Hematopoietic multipotent progenitor cell treated with erythropoietin and hydrocortisone succinate and interleukin-3 and kit ligand, for 15 days (in vitro differentiated cells): Measurements from ENCODE around the gene RUVBL1.

Experiments
- DNase-seq: peaks from one replicate; pipeline ENCODE4 v3.0.0-alpha.2; 2015; ENCODE audit warnings: low spot score

RUVBL1 gene

DNA sequence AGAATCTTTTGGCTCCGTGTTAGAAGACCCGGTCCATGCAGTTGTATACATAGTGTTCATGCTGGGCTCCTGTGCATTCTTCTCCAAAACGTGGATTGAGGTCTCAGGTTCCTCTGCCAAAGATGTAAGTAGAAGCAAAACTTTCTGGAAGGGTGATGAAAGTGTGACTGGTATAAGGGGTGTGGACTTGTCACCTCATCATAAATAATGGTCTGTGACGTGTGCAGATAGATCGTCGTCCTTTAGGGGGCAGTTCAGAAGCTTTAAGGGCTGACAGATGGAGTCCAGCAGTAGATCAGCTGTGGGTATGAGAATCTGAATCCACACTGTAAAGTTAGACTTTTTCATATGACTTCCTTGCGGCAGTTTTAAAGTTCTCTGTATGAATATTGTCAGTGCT lies 56.1 kb downstream of the RUVBL1 start:
- no peak for DNase-seq

DNA sequence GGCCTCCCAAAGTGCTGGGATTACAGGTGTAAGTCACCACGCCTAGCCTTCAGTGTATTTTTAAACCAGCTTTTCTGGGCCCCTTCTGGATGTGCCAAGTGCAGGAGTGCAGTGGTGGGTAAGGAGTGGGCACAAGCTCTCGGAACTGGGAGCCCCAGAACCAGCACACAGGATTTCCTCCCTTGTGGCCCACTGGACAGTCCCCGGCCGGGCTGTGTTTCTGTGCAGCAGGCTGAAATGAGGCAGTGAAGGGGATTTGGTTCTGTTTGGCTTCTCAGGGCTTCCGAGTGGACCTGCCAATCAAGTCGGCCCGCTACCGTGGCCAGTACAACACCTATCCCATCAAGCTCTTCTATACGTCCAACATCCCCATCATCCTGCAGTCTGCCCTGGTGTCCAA lies 56.9 kb downstream of the RUVBL1 start:
- no peak for DNase-seq

DNA sequence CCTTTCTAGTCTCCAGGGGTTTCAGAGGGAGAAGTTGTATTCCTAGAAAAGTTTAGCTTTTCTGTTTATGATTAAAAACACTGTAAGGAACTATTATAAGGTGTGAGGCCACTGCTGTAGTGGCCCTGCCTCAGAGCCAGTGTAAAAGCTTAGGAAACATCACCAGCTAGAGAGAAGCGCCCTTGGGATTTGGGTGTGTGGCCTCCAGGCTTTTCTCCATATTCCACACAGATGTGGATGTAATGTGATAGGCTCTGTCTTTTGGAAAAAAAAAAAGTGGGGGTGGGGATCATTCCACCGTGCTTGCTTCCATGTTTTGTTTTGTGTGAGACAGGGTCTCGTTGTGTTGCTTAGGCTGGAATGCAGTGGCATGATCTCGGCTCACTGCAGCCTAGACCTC lies 57.5 kb downstream of the RUVBL1 start:
- DNase-seq = no peak

DNA sequence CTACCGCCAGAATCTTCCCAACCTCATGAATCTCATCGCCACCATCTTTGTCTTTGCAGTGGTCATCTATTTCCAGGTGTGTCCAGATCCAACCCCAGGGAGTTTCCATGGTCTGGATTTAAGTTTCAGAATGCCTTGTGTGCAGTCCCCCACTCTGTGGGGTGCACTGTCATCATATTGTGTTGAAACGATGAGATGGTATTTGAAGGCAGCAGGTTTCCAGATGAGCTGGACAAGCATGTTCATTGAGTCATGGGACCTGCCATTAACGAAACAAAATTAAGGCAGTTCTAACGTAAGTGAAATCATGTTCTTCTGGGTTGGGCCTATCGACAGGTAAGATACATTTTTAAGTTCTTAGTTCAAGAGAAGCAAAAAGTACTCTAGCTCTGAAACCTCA lies 58.6 kb downstream of the RUVBL1 start:
- DNase-seq = no peak

DNA sequence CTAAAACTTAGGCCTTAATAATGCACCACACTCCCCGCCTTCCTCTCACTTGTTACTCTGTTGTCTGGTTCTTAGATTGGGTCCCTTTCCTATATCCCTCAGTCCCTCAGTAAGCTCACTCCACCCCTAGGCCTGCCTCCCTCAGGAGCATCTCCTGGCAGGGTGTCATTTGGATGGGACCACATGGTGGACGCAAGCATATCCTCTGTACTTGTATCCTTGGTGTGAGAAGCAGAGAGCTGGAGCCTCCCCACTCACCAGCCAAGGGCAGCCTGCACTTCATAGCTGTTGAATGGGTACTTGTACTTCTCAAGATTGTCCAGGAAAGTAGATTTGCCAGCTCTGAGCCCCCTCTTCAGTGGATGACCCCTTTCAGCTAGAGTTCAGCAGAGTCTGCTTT lies 59.7 kb downstream of the RUVBL1 start:
- DNase-seq = no peak

DNA sequence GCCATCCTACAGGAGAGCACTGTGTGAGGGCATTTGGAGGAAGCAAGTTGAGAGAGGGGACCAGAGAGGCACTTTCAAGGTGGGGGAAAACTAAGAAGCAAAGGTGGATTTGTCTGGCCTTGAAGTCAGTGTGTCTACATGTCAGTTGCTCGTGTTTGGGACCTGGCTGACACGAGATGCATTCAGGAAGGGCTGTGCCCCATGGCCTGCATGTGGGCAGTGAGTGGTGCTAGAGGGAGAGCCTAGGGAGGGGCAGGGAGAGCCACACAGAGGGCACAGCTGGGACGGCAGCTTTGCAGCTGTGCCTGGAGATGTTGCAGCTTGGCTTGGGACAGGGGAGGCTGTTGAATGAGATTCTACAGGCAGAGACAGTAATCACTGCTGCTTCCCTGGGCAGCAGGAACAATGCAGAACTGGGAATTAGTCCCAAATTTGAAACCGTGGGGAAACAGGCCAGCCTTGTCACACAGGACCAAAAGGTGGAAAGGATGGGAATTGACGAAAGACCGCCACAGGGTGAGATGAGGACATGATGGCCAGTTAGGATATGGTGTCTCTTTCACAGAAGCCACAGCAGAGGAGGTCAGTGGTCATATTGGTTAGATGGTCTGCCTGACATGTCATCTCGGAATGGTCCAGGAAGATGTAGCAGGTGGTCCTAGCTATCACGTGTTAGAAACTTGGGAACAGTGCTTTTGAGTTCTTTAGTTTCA lies 61.4 kb downstream of the RUVBL1 start:
- no peak for DNase-seq

DNA sequence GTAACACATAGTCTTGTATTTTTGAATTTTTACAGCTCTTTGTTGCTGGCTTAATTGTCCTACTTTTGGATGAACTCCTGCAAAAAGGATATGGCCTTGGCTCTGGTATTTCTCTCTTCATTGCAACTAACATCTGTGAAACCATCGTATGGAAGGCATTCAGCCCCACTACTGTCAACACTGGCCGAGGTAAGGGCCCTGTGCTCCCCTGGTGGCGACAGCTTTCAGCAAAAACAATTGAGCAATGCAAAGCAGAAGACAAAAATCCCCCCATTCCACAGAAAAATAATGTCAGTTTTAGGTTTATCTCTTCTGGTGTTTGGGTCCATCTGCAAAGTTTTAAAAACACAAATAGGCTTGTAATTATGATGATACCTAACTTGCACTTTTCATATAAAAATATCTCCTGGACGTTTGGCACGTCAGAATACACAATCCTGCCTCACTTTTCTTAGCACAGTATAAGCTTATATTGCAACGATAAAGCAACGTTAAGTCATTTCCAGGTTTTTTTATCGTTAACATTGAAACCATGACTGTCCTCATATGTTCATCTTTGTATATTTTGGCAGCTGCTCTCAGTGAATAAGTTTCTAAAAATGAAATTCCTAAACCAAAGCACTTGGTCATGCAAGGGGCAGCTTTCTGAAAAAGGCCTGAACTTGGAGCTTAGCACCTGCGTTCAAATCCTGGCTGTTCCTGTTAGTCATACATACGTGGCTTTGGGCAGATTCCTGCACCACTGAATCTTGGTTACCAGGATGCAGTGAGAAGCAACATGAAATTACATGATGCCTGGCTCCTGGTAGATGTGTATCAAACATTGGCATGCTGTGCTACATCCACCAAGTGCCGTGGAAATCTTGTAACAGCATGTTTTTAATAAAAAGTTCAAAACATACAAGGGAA lies 62.9 kb downstream of the RUVBL1 start:
- no peak for DNase-seq

DNA sequence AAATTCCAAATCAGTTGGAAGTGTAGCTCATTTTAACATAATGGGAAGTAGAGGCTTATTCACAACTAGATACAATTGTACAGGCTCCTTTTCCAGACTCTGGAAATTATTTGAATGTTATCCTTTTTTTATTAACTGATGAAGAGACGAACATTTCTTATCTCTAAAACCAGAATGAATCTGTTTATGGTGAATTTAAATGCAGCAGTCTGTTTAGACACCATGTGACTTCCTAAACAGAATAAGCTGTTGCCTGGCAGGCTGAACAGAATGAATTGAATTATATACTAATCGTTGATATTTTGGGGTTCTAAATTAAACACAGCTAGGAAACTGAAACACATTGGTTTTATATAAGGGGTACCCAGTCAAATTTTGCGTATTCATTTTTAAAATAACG lies 67.4 kb downstream of the RUVBL1 start:
- DNase-seq = no peak

DNA sequence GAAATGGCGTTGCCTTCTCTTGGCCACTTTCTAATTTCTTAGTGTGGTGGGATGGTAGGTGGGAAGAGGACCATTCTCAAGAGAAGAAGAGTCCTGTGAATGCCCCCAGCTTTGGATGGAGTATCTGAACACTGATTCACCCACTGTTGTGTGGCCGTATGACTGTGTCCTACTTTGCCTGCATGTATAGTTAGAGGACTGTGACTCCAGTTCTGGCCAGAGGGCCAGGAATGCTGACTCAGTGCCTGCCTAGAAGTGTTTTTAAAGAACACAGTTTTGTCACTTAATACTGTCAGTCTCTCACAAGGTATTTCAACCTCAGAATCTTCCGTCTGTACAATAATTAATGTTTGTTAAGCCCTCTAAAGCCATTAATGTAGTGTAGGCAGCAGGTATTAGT lies 69.2 kb downstream of the RUVBL1 start:
- peak; percentile 43 for DNase-seq

DNA sequence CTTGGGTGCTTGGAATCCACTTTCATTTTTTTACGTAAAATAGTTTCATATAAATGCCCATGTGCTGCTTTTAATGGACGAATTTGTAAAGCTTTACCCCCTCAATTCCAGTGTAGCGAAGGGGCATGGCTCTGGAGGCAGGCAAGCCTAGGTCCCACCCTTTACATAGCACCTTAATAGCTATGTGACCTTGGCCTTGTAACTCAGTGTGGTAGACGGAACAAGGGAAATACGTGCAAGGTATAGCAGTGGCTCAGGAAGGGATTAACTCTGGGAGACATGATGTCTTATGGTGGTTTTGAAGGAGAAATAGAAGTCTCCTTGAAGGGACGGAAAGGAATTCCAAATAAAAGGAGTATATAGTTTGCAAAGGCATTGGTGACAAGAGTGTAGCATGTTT lies 70.0 kb downstream of the RUVBL1 start:
- no peak for DNase-seq

DNA sequence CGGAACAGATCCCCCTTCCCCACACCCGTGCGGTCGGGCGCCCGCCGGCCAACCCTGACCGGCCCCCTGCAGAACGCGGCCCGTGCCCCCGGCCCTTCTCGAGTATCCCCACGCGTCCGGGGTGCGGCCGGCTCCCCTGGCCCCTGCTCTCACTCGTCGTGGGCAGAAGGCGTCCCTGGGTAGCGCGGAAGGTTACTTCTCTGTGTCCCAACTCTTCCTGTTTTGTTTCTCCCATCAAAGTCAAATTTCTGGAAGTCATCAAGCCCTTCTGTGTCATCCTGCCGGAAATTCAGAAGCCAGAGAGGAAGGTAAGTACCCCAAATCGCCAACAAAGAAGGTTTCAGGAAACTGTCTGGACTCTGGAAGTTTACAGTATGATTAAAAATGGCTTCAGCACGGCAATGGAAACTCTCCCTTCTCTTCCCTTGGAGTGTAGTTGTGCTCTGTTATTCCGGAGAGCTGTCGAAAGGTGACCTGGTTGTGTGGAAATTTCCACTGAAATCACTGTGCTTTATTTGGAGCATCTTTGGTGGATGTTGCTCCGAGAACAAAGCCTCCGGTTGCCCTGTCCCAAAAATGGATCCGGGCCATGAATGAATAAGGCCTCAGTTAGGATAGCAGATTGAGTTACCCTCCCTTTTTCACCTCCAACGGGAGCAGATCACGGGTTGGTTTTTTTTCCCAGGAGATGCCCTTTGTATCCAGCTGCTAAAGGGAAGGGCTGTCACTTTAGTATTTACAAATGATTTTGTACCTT lies 70.8 kb downstream of the RUVBL1 start:
- DNase-seq = peak; percentile 15

DNA sequence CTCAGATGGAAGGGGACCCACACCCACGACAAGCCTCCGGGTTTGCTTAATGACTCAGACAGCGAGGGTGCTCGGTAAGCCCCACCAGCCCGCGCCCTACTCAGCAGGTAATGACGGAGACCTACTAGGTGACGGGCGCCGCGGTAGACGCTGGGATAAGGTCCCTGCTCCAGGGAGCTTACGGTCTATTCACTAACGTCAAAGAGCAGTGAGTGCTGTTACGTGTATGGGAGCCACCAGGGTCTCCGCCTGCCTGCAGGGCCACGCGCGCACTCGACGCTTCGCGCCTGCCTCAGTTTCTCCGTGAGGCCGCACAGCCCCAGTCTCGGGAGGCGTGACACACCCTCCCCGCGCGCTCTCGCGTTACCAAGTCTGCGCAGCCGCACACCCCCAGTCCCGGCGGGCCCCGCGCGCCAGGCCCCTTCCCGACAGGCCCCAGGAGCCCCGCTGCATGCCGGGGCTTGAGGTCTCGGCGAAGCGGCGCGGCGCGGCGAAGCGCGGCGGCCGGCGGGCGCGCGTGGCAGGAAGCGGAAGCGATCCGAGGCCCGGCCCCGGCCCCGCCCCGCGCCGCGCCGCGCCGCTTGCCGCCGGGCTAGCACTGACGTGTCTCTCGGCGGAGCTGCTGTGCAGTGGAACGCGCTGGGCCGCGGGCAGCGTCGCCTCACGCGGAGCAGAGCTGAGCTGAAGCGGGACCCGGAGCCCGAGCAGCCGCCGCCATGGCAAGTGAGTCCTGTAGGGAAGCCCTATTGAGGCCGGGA lies 71.6 kb downstream of the RUVBL1 start, which contains the start of gene SEC61A1:
SEC61A1 (plus strand) TSS at position 601 of the 758 bp plus-strand sequence; CDS start at position 717, 116 bp downstream.
- DNase-seq = peak; percentile 93

DNA sequence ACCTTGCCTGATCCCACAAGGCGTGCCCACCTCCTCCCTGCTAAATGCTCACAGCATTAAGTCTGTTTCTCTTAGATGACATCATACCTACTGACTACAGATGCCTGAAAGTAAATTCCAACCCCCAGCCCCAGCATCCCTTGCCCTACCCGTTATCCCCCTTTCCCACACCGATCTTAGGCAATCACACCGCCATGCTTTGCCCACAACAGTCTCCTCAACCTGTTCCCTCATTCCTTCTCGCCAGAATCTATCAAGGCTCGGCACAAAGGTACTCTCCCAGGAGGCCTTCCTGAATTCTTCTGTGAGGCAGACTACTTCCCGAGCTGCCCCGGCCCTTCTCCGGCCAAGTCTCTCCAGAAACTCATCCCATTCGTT lies 72.2 kb downstream of the RUVBL1 start:
- no peak for DNase-seq

DNA sequence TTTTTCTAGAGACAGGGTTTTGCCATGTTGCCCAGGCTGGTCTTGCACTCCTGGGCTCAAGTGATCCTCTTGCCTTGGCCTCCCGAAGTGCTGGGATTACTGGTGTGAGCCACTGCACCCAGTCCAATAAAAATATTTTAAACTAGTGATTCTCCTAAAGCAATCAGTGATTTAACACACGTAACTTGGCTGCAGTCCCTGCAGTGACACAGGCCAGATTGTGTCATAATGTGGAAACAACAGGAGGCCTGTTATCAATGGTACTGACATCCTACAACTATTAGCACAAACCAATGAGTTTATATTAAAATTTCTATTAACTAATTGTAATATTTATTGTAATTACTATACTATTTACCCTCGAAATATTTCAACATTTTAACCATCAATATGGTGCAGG lies 73.0 kb downstream of the RUVBL1 start:
- DNase-seq = no peak

DNA sequence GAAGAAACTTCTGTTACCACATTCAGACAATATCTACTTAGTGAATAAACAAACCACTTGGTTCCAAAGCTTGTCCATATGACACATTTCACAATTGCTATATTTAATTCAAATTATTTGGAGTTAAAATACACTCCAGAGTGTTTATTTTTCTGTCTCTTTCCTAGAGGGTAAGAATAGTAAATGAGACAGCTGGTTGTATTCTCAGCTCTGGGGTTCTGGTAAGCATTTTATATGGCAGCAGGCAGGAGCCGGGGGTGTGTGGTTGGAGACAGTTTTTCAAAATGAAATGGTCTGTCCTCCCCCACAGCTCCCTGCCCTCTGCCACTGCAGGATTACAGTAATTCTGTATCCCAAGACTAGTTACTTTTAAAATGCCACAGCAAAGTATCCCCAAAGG lies 82.3 kb downstream of the RUVBL1 start:
- DNase-seq = no peak

DNA sequence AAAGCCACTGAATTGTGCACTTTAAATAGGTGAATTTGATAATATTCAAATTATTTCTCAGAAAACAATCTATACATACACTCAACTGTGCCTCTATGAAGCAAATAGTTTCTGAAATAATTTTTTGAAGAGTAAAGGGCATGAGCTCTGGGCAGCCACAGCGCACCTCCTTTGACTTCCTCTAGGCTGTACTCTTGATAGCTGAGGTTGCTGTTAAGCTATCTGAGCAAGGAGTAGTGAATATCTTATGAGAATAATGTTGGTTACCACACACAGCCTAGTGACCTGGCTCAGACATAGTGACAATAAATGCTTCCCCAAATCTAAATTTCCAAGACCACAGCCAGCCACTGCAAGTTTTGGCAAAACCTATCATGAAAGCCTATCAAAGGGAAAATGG lies 83.0 kb downstream of the RUVBL1 start:
- DNase-seq = no peak

DNA sequence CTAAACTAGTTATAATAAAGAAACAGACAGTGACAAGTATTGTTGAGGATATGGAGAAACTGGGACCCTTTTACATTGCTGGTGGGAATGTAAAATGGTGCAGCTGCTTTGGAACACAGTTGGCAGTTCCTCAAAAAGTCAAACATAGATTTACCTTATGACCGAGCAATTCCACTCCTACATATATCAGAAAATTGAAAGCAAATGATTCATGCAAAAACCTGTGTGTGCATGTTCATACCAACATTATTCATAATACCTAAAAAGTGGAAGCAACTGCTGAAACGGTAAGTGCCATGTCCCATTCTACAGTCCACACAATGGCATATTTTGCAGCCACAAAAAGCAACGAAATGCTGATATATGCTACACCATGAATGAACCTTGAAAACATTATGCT lies 83.6 kb downstream of the RUVBL1 start:
- no peak for DNase-seq

DNA sequence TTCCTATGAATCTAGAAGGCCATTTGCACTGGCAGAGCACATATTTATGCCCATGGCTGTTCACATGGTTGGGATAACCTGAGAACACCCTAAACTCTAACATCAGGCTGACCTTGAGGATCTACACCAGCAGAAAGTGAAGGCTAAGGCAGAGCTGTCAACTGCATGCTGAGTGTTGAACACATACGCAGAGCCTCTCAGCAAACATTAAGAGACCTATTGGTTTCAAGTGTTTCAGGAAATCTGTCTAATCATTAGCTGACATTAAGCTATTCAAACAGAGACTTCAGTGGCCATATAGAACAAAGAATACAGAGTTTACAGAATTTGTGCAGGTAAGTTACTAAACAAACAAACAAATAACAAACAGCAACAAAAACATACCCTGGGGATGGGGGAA lies 87.5 kb downstream of the RUVBL1 start:
- no peak for DNase-seq

DNA sequence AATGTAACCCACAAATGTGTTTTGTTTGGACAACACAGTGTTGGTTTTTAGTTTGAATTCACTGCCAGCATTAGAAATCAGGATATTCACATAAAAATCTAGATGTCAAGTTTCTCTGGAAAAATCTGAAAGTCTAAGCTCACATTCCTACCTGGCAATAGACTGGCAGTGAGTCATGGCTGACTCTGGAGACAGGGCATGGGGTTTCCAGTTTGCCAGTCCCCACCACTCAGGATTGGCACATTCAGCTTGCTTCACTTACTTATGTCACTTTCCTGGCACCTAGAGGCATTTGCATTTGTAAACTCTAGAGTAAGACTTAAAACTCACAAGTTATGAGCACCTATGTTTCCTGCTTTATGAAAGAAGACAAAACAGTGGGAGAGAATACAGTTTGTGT lies 90.5 kb downstream of the RUVBL1 start:
- no peak for DNase-seq
